NT2/D1 (cell line): ENCODE data around the gene GH2.
"Not testable (repeated sequence)": the region's sequence is repeated elsewhere in the genome, so short reads cannot be mapped to it uniquely, and the experiment has no call there.

Experiments used
- DNase-seq: peaks from one replicate; pipeline ENCODE4 v3.0.0-alpha.2; 2011; ENCODE audit warnings: low read depth, low spot score
- H3K27me3 ChIP-seq: 2 replicates; pipeline ENCODE4 v1.6.0; 2011; ENCODE audit warnings: mild to moderate bottlenecking; ENCODE audit not compliant: insufficient read length, insufficient read depth
- H3K36me3 ChIP-seq: 2 replicates; pipeline ENCODE4 v1.6.1; 2011; ENCODE audit warnings: mild to moderate bottlenecking, low read length, mixed read lengths; ENCODE audit not compliant: insufficient read depth, insufficient read length
- H3K4me1 ChIP-seq: 2 replicates; pipeline ENCODE4 v1.5.1; 2011; ENCODE audit not compliant: insufficient read depth, insufficient read length
- H3K4me3 ChIP-seq: 2 replicates; pipeline ENCODE4 v1.5.1; 2011; ENCODE audit warnings: low read depth; ENCODE audit not compliant: insufficient read length
- H3K9ac ChIP-seq: 2 replicates; pipeline ENCODE4 v1.6.0; 2011; ENCODE audit warnings: low read depth; ENCODE audit not compliant: insufficient read length
- H3K9me3 ChIP-seq: 2 replicates; pipeline ENCODE4 v1.5.1; 2011; ENCODE audit warnings: mild to moderate bottlenecking, low read length; ENCODE audit not compliant: insufficient read depth

Gene GH2

DNA sequence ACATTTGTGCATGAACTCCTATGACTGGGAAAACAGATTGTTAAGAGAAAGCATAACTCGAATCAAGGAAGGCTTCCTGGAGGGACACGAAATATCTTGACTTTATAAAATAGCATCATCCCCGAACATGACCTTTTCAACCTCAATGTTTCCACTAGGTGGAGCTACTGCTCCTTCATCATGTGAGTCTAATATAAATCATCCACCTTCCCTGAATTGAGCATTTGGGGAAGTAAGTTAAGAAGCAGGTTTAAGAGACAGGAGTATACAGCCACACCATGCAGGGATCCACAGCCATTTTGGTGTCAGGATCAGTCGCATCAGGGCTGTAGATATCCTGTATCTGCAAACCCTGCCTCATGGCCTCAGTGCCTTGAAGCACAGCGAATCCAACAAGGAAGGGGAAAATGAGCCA is 22.1 kb upstream of the GH2 start:
- H3K4me3 ChIP-seq, DNase-seq, H3K4me1 ChIP-seq, H3K36me3 ChIP-seq, H3K9ac ChIP-seq, H3K27me3 ChIP-seq, H3K9me3 ChIP-seq: not testable (repeated sequence)

GRCh38 chr17:63901971-63902370 is 20.2 kb upstream of the GH2 start:
- not testable (repeated sequence) for H3K4me1 ChIP-seq, H3K36me3 ChIP-seq, H3K9me3 ChIP-seq, H3K4me3 ChIP-seq, DNase-seq, H3K27me3 ChIP-seq, H3K9ac ChIP-seq

GRCh38 chr17:63898899-63899798 is 17.4 kb upstream of the GH2 start:
- H3K9me3 ChIP-seq, H3K4me3 ChIP-seq, H3K27me3 ChIP-seq, H3K9ac ChIP-seq, H3K4me1 ChIP-seq, H3K36me3 ChIP-seq, DNase-seq: not testable (repeated sequence)

- not testable (repeated sequence) for H3K9me3 ChIP-seq, H3K9ac ChIP-seq, H3K4me3 ChIP-seq, H3K27me3 ChIP-seq, DNase-seq, H3K36me3 ChIP-seq, H3K4me1 ChIP-seq
Observed at GRCh38 chr17:63896524-63897354, 15.0 kb upstream of the GH2 start, which contains the start of gene CSH1. Gene CSH1 (minus strand): TSS chr17:63896574. CDS start chr17:63896511, 63 bp downstream.

DNA sequence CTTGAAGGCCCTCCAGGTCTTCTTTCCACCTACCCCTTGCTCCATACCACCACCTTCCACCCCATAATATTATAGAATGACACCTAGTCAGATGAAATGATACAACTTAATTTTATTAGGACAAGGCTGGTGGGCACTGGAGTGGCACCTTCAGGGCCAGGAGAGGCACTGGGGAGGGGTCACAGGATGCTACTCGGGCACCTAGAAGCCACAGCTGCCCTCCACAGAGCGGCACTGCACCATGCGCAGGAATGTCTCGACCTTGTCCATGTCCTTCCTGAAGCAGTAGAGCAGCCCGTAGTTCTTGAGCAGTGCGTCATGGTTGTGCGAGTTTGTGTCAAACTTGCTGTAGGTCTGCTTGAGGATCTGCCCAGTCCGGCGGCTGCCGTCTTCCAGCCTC is 13.1 kb upstream of the GH2 start:
- H3K36me3 ChIP-seq, H3K9me3 ChIP-seq, H3K27me3 ChIP-seq, H3K9ac ChIP-seq, H3K4me3 ChIP-seq, DNase-seq, H3K4me1 ChIP-seq: not testable (repeated sequence)

GRCh38 chr17:63894021-63894420 is 12.3 kb upstream of the GH2 start:
- H3K9ac ChIP-seq, DNase-seq, H3K36me3 ChIP-seq, H3K27me3 ChIP-seq, H3K4me3 ChIP-seq, H3K9me3 ChIP-seq, H3K4me1 ChIP-seq: not testable (repeated sequence)

- not testable (repeated sequence) for H3K4me3 ChIP-seq, H3K27me3 ChIP-seq, H3K4me1 ChIP-seq, DNase-seq, H3K9ac ChIP-seq, H3K36me3 ChIP-seq, H3K9me3 ChIP-seq
Observed at GRCh38 chr17:63892316-63893037, 10.7 kb upstream of the GH2 start.

GRCh38 chr17:63889026-63889848 is 7.5 kb upstream of the GH2 start:
- H3K27me3 ChIP-seq, H3K9me3 ChIP-seq, H3K4me1 ChIP-seq, DNase-seq, H3K36me3 ChIP-seq, H3K4me3 ChIP-seq, H3K9ac ChIP-seq: not testable (repeated sequence)

DNA sequence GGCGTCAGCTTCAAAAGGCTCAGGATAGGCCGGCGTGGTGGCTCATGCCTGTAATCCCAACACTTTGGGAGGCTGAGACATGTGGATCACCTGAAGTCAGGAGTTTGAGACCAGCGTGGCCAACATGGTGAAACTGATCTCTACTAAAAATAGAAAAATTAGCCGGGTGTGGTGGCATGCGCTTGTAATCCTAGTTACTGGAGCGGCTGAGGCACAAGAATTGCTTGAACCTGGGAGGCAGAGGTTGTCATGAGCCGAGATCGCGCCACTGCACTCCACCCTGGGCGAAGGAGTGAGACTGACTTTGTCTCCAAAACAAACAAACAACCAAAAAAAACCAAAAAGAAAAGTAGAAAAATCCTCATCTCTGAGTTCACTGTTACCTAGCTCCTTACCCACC is 3.4 kb upstream of the GH2 start:
- not testable (repeated sequence) for H3K36me3 ChIP-seq, H3K9me3 ChIP-seq, H3K27me3 ChIP-seq, DNase-seq, H3K4me3 ChIP-seq, H3K9ac ChIP-seq
- H3K4me1 ChIP-seq, result peaks cover 11% of the 10 kb centered on the region

DNA sequence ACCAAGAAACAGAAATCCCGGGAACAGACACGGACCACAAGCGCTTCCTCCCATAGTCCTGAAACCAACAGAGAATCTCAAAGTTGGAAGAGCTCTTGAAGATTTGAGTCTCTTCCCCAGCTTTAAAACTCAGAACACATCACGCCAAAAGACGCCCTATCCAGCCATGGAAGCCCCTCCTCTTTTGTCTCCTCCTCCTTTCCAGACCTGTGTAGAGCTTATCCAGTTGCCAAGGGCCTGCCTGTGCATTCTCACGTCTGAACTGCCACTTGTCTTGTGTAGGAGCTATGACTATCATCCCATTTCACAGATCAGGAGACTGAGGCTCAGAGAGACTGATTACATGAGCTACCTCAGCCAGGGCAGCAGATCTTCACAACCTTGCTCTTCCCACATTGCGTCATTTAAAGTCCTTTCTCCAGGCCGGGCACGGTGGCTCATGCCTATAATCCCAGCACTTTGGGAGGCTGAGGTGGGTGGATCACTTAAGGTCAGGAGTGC is 932 bp upstream of the GH2 start:
- not testable (repeated sequence) for H3K9me3 ChIP-seq, H3K4me3 ChIP-seq, DNase-seq, H3K9ac ChIP-seq, H3K27me3 ChIP-seq, H3K36me3 ChIP-seq
- H3K4me1 ChIP-seq, result peaks cover 11% of the 10 kb centered on the region

GRCh38 chr17:63881337-63881736 is 407 bp downstream of the GH2 start:
- H3K4me3 ChIP-seq, H3K27me3 ChIP-seq, DNase-seq, H3K9me3 ChIP-seq, H3K36me3 ChIP-seq: not testable (repeated sequence)
- Histone ChIP-seq H3K4me1 (peaks cover 11% of the 10 kb centered on the region), H3K9ac (peak overlapping the region; percentile 10)
